Smooth muscle cell of trachea (primary cell): Measurements from ENCODE around the gene DDIT4. TPM values are rescaled to one million over a fixed set of nuclear protein-coding genes. Genes with fewer than 3 reads are reported as not detected.

Source experiments
- total RNA-seq: library from RNA; depleted of rRNA; stranded (reverse); fragments of >200 nt; gene quantifications from 2 replicates; pipeline ENCODE4 v1.2.1, GENCODE V29; 2014

DDIT4 gene, protein sequence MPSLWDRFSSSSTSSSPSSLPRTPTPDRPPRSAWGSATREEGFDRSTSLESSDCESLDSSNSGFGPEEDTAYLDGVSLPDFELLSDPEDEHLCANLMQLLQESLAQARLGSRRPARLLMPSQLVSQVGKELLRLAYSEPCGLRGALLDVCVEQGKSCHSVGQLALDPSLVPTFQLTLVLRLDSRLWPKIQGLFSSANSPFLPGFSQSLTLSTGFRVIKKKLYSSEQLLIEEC
- total RNA-seq: 267 and 437 TPM in 2 replicates

DNA sequence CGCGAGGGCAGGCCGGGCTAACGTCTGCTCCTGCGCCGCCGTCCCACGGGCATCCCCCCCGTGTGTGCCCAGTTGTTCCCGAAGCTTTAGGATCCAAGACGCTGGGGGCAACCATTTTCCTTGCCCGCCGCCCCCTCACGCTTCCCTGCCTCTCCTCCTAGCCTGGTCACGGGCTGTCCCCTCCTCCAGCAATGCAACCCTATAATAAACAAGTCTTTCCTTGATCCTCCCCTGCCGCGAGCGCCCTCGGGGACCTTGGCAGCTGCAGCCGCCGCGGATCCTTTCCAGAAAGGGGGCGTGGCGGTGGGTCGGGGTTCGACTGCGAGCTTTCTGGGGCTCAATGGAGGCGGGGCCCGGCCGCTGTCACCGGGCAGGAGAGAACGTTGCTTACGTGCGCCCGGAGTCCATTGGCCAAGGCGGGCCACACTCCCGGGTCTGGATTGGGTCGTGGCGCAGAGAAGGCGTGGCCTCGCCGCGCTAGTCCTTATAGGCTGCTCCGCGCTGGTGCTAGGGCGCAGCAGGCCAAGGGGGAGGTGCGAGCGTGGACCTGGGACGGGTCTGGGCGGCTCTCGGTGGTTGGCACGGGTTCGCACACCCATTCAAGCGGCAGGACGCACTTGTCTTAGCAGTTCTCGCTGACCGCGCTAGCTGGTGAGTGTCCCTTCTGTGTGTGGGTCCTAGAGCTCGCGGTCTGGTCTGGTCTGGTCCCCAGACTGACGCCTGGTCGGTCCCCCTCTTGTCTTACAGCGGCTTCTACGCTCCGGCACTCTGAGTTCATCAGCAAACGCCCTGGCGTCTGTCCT, at the start of gene DDIT4:
TSS of gene DDIT4 (plus strand) at position 515 of the 803 bp plus-strand sequence. CDS start 293 bp downstream, outside the sequence.

Other genes with a start within 250 kb of the DDIT4 start
- 0.83 and 1.6 TPM in 2 replicates for gene SPOCK2, start 185.4 kb upstream of the DDIT4 start, total RNA-seq
- gene ANAPC16, start 57.9 kb upstream of the DDIT4 start, total RNA-seq: 45.7 and 53.1 TPM in 2 replicates
- 38.3 and 44.8 TPM in 2 replicates for gene ASCC1, start 57.6 kb upstream of the DDIT4 start, total RNA-seq
- 27.5 and 30.1 TPM in 2 replicates for gene DNAJB12, start 81.0 kb downstream of the DDIT4 start, total RNA-seq